ENCODE results near the gene HERC2.
"Not testable (repeated sequence)": the region's sequence is repeated elsewhere in the genome, so short reads cannot be mapped to it uniquely, and the experiment has no call there.

The HERC2 gene

GRCh38 chr15:28273873-28274610 lies 47.9 kb downstream of the HERC2 start:
- DNase-seq, result peak in 1 of 3 donors; percentile 0

- no peak for DNase-seq
Observed at GRCh38 chr15:28273468-28273867, 48.5 kb downstream of the HERC2 start.

- no peak for DNase-seq
Observed at GRCh38 chr15:28272587-28272986, 49.4 kb downstream of the HERC2 start.

DNA sequence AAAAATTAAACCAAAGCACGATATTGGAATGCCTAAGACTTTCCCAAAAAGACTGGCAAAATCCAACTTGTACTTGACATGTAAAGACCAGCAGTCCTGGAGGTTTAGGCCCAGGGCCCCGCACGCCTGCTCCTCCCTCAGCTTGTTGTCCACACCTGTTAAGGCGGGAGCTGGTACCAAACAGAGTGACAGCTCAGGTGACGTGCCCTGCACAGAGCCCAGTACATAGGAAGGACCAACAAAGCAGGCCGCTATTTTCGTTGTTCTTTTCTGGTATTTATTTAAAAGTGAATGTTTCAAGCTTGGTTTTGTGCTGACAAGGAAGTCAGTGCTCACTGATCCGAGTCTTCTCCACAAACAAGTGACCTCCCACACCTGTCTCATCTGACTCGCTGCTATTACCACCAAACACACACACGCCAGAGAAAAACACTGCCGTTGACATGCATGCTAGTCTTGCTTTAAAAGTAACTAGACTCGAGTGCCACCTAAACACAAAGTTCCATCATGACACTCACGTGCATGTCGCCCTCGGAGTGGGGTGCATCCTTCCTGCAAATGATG lies 50.2 kb downstream of the HERC2 start:
- no peak for DNase-seq

GRCh38 chr15:28269097-28269496 lies 52.9 kb downstream of the HERC2 start:
- no peak for DNase-seq

GRCh38 chr15:28267727-28268126 lies 54.3 kb downstream of the HERC2 start:
- DNase-seq, result no peak

- no peak for DNase-seq
Observed at GRCh38 chr15:28265334-28266019, 56.5 kb downstream of the HERC2 start.

DNA sequence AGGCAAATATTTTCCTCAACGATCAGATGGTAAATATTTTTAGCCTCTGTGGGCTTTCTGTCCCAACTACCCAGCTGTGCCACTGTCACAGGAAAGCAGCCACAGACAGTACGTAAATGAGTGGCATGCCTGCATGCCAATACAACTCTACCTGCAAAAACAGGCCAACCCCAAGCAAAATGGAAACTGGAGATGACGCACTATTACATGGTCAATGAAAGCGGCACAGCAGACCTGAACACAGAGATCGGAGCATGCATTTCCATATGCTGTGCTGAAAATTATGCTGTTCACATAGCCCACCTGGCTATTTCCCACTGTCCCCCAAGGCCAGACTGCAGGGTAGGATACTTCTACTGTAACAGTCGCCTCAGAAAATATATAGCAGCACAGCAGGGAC lies 57.8 kb downstream of the HERC2 start:
- DNase-seq, result no peak

DNA sequence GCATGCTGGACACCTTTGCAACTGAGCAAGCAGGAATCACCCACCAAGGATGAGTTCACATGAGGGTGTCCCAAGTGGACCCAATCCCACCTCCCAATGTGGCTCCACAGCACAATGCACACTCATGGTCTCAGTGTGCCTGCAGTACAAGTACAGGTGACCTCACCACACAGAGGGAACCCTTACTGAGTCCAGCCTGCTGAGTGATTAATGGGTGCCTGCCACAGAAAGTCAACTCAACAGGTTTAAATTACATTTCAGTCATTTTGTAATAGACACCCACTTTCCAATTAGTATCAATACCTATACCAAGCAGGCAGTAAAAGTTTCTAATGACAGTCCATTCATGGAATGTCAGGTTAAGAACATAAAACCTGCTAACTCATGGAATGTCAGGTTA lies 59.5 kb downstream of the HERC2 start:
- DNase-seq, result no peak

DNA sequence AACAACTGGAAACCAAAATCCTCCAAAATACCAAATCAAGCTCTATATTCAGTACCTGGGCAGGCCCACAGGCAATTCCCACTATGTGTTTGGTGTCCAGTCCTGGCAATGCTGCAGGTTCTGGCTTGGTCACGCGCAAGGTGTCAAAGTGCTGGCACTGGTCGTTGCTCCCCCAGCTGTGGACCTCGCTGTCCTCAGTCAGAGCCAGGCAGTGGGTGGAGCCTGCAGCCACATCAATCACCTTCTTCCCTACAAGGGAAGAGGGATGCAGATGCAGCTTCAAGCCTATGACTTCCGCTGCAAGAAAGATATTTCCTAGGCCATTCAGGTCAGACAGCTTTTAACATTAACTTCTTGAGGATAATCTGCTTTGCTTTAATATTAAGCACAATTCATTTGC lies 61.3 kb downstream of the HERC2 start:
- DNase-seq, result no peak

- DNase-seq, result no peak
Observed at GRCh38 chr15:28260317-28260716, 61.7 kb downstream of the HERC2 start.

- DNase-seq, result no peak
Observed at GRCh38 chr15:28255965-28256364, 66.0 kb downstream of the HERC2 start.

- no peak for DNase-seq
Observed at GRCh38 chr15:28252831-28253230, 69.1 kb downstream of the HERC2 start.

GRCh38 chr15:28246605-28247004 lies 75.4 kb downstream of the HERC2 start:
- no peak for DNase-seq

DNA sequence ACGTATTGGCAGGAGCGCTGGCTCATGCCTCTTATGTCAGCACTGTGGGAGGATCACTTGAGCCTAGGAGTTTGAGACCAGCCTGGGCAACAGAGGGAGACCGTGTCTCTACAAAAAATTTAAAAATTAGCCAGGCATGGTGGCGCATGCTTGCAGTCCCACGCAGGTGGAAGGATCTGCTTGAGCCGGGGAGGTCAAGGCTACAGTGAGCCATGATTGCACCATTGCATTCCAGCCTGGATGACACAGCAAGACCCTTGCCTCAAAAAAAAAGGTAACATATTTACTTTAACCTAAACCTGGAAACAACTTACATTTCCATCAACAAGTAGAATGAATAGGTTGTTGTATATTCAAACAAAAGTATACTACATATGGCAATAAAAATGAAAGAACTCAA lies 78.1 kb downstream of the HERC2 start:
- no peak for DNase-seq

GRCh38 chr15:28243399-28243798 lies 78.6 kb downstream of the HERC2 start:
- no peak for DNase-seq

- DNase-seq, result not testable (repeated sequence)
Observed at GRCh38 chr15:28238296-28238695, 83.7 kb downstream of the HERC2 start.

- DNase-seq, result not testable (repeated sequence)
Observed at GRCh38 chr15:28231743-28232142, 90.2 kb downstream of the HERC2 start.

DNA sequence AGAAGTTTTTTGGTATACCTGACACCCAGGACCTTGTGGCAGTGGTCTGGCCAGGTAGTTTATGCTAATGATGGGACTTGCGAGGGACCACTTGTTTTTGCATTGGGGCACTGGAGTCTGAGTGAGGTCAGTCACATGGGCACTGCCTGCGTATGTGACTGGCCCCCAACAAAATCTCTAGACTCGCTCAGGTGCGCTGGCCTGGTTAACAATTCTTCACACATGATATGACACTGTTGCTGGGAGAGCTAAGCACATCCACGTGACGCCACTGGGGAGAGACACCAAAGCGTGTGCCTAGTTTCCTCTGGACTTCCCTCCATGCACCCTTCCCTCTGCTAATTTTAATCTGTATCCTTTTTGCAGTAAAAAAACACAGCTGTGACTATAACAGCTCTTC lies 90.6 kb downstream of the HERC2 start:
- not testable (repeated sequence) for DNase-seq

- DNase-seq, result not testable (repeated sequence)
Observed at GRCh38 chr15:28228990-28229640, 92.9 kb downstream of the HERC2 start.

DNA sequence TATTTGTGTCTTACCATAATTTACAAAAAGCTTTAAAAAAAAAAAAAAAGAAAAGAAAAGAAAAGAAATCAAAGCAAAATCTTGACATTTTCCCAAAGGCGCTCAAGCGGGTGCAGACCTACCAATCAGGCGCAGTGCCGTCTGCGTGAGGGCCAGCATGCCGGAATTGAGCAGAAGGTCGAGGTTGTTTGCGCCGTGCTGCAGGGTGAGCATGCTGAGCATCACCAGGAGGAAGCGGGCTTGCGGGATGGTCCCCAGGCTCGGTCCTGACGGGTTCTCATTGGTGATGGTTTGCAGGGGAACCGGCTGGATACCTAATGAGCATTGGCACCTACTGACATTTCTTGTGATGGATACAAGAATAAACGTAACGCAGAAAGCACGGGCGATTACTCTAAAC lies 93.9 kb downstream of the HERC2 start:
- no peak for DNase-seq

DNA sequence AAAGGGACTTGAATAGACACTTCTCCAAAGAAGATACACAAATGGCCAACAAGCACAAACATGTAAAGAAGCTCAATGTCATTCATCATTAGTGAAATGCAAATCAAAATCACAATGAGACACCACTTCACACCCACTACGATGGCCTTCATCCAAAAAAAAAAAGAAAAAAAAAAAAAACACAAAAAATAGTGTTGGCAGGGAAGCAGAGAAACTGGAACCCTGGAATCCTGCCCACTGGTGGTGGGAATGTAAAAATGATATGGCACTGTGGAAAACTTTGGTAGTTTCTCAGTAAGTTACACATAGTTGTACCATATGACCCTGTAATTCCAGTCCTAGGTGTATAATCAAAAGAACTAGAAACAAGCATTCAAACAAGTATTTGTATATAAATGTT lies 94.7 kb downstream of the HERC2 start:
- DNase-seq, result peak in 1 of 3 donors; percentile 0

DNA sequence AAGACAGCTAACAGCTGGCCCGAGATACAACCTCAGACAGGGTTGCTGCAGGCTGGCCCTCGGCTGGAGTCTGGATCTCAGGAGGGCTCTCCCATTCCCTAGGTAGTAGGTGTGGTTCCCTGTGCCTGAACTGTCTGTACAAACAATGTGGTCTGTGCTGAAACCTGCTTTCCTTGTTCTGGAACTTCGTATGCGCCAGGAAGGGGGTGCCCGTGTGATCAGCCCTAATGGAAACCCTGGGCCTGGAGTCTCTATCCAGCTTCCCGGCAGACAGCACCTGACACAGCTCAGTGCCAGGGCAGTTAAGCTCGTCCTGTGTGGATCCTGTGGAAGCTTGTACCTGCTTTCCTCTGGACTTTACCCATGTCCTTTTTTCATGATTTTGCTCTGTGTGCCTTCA lies 99.4 kb downstream of the HERC2 start:
- DNase-seq, result not testable (repeated sequence)

- not testable (repeated sequence) for DNase-seq
Observed at GRCh38 chr15:28221696-28222095, 100.3 kb downstream of the HERC2 start.

Data from suppressor macrophage treated with lipopolysaccharide for 1 hour (primary cell).